Cardiac septum (tissue), 1 donor: Measurements from ENCODE around the gene FTL. TPM values are rescaled to one million over a fixed set of nuclear protein-coding genes. Genes with fewer than 3 reads are reported as not detected.
"Not testable (repeated sequence)": the region's sequence is repeated elsewhere in the genome, so short reads cannot be mapped to it uniquely, and the experiment has no call there.

Source experiments
- DNase-seq: peaks from one replicate; pipeline ENCODE4 v3.0.0-alpha.2; 2020; ENCODE audit warnings: low spot score
- intact Hi-C: fragments of 100-400 bp; cut with DNase I; formaldehyde crosslinking; loops from one replicate; pipeline ENCODE4 v1.14.0; 2022
- long read RNA-seq: library from polyadenylated mRNA; unstranded; transcript quantifications from one replicate; pipeline ENCODE4 v2.0.0, GENCODE V29; 2021
- total RNA-seq: library from RNA; stranded (reverse); fragmentation: NEBNext Ultra II Directional; extraction: Animal tissue kit (Norgen Biotek cat#: 25700); gene quantifications from one replicate; pipeline ENCODE4 v1.2.1, GENCODE V29; 2021
- donor health status: DM: no; HTN: no; CAD: no.

Gene FTL
- 827 TPM for total RNA-seq
- long read RNA-seq, transcript FTL-201 (4 exons, 878 nt), result major isoform, 651 of 673 reads
- long read RNA-seq, partial matches to known transcripts, result 13 of 673 reads
- long read RNA-seq, other reads (novel, unspliced or antisense), result 9 of 673 reads

DNA sequence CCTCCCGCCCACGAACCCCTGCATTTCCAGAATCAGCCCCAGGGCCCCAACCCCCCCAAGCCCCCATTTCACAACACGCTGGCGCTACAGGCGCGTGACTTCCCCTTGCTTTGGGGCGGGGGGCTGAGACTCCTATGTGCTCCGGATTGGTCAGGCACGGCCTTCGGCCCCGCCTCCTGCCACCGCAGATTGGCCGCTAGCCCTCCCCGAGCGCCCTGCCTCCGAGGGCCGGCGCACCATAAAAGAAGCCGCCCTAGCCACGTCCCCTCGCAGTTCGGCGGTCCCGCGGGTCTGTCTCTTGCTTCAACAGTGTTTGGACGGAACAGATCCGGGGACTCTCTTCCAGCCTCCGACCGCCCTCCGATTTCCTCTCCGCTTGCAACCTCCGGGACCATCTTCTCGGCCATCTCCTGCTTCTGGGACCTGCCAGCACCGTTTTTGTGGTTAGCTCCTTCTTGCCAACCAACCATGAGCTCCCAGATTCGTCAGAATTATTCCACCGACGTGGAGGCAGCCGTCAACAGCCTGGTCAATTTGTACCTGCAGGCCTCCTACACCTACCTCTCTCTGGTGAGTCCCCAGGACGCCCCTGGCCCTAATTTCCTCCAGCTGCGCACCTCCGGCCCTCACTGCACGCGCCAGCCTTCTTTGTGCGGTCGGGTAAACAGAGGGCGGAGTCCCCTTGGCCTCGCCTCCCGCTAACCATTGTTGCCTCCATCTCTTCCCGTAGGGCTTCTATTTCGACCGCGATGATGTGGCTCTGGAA lies at the start of gene FTL:
Gene FTL (plus strand): TSS at position 270 of the 766 bp plus-strand sequence. CDS start 199 bp downstream, at position 469.
- intact Hi-C loops, result loop anchor here (1.0 to 5.0 kb wide), 4 partner anchors 11 to 168 kb away; partner anchors contain the start of genes BAX, NUCB1 and PPP1R15A

DNA sequence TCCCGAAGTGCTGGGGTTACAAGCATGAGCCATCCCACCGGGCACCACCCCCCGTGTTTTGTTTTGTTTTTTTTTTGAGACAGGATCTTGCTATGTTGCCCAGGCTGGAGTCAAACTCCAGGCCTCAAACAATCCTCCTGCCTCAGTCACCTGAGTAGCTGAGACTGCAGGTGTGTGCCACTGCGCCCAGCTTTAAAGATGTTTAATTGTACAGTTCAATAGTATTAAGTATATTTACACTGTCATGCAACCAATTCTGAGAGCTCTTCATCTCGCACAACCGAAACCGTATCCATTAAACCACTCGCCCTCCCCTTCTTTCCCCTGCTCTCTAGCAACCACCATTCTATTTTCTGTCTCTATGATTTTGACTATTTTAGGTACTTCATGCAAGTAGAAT lies 49.4 kb upstream of the FTL start:
- intact Hi-C loops, result no loop called here
- DNase-seq, result no peak

More for the DNA sequence above, at the start of gene FTL:
- DNase-seq, result peak; percentile 99

DNA sequence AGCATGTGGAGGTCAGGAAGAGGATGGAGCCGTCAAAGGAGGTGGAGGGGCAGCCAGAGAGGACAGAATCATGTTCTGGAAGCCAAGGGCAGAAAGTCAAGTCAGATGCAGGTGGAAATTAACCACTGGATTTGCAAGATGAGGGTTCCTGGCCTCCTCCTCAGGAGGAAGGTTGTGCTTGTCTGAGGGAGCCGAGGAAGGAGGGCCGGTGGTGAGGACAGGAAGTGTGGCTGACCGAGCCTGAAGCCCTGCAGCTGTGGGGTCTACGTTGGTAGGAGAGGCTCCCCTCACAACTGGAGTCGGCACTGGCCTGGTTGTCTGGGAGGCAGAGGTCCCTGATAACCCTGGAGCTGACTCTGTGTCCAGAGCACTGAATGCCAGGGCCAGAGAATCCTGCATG lies 47.0 kb upstream of the FTL start:
- intact Hi-C loops, result no loop called here
- DNase-seq, result no peak

DNA sequence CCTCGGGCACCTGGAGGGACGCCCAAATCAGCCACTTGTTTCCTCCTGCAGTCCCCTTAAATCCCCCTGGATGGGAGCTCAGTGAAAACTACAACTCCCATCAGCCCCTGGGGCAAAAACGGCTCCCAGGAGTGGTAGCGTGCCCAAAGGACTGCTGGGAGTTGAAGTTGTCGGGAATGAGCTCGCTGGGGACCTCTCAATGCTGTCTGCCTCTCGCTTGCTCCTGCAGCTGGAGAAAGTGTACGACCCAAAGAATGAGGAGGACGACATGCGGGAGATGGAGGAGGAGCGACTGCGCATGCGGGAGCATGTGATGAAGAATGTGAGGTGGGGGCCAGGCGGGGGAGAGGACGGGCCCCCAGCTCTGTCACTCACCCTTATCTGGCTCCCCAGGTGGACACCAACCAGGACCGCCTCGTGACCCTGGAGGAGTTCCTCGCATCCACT lies 46.3 kb upstream of the FTL start:
- no peak for DNase-seq

DNA sequence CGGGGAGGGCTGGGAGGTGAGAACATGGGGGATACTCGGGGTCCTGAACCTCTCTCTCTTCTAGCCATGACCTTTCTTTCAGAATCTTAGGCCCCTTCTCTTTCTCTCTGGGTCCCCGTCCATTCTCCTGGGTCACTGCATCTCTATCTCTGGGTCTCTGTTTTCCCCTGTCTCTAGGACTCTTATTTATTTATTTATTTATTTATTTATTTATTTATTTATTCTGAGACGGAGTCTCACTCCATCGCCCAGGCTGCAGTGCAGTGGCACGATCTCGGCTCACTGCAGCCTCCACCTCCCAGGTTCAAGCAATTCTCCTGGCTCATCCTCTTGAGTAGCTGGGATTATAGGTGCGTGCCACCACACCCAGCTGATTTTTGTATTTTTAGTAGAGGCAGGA lies 45.8 kb upstream of the FTL start:
- DNase-seq, intact Hi-C loops: not testable (repeated sequence)

More for the DNA sequence above, 46.3 kb upstream of the FTL start:
- intact Hi-C loops, result no loop called here

DNA sequence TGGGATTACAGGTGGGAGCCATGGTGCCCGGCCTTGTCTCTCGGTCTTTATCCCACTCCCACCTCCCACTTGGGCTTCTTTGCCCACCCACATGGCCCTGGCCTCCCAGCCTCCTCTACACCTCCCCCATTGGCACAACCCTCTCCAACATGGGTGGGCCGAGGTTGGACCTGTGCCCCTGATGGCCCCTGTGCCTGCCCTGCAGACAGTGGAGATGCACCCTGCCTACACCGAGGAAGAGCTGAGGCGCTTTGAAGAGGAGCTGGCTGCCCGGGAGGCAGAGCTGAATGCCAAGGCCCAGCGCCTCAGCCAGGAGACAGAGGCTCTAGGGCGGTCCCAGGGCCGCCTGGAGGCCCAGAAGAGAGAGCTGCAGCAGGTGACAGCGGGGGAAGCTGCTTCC lies 44.2 kb upstream of the FTL start:
- DNase-seq, result no peak
- intact Hi-C loops, result no loop called here

DNA sequence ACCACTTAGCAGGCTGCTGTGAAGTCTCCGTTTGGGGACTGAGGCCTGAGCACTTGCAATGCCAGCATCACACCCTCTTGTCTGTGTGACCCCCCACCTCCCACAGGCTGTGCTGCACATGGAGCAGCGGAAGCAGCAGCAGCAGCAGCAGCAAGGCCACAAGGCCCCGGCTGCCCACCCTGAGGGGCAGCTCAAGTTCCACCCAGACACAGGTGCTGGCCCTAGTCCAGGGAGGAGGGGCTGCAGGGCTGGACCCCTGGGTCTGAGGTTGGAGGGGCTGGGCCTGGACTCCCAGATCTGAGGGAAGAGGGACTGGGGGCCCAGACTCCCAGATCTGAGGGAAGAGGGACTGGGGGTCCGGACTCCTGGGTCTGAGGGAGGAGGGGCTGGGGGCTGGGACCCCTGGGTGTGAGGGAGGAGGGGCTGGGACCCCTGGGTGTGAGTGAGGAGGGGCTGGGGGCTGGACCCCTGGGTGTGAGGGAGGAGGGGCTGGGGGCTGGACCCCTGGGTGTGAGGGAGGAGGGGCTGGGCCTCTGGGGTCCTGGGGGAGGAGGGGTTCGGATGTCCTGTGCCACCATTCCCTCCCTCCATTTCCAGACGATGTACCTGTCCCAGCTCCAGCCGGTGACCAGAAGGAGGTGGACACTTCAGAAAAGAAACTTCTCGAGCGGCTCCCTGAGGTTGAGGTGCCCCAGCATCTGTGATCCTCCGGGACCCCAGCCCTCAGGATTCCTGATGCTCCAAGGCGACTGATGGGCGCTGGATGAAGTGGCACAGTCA lies 43.2 kb upstream of the FTL start:
- no peak for DNase-seq
- intact Hi-C loops, result no loop called here

DNA sequence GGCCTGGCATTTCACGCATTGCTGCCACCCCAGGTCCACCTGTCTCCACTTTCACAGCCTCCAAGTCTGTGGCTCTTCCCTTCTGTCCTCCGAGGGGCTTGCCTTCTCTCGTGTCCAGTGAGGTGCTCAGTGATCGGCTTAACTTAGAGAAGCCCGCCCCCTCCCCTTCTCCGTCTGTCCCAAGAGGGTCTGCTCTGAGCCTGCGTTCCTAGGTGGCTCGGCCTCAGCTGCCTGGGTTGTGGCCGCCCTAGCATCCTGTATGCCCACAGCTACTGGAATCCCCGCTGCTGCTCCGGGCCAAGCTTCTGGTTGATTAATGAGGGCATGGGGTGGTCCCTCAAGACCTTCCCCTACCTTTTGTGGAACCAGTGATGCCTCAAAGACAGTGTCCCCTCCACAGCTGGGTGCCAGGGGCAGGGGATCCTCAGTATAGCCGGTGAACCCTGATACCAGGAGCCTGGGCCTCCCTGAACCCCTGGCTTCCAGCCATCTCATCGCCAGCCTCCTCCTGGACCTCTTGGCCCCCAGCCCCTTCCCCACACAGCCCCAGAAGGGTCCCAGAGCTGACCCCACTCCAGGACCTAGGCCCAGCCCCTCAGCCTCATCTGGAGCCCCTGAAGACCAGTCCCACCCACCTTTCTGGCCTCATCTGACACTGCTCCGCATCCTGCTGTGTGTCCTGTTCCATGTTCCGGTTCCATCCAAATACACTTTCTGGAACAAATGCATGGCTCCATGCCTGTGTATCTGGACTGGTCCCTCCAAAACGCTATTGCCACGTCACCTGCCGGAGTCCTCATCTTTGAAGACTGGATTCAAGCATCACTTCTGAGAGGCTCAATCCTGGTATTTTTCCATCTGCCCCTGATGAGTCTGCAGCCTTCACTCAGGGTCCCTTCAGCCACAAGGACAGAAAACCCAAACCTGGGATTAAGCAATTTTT lies 42.3 kb upstream of the FTL start:
- no peak for DNase-seq
- intact Hi-C loops, result no loop called here

DNA sequence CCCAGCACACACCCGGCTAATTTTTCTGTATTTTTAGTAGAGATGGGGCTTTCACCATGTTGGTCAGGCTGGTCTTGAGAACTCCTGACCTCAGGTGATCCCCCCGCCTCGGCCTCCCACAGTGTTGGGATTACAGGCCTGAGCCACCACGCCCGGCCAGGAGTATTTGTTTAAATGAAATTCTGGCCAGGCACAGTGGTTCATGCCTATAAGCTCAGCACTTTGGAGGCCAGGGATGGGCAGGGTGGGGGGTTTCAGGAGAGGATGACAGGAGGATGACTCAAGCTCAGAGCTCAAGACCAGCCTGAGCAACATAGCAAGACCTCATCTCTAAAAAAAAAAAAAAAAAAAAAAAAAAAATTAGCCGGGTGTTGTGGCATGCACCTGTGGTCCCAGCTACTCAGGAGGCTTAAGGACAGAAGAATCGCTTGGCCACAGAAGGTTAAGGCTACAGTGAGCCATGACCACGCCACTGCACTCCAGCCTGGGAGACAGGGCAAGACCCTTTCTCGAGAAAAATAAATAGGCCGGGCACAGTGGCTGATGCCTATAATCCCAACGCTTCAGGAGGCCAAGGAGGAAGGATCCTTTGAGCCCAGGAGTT lies 39.8 kb upstream of the FTL start:
- no peak for DNase-seq
- intact Hi-C loops, result no loop called here

DNA sequence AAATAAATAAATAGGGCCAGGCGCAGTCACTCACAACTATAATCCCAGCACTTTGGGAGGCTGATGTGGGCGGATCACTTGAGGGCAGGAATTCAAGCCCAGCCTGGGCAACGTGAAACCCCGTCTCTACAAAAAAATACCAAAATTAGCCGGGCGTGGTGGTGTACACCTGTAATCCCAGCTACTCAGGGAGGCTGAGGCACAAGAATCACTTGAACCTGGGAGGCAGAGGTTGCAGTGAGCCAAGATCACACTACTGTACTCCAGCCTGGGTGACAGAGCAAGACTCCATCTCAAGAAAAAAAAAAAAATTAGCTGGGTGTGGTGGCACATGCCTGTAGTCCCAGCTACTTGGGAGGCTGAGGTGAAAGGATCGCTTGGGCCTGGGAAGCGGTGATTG lies 39.2 kb upstream of the FTL start:
- intact Hi-C loops, DNase-seq: not testable (repeated sequence)

DNA sequence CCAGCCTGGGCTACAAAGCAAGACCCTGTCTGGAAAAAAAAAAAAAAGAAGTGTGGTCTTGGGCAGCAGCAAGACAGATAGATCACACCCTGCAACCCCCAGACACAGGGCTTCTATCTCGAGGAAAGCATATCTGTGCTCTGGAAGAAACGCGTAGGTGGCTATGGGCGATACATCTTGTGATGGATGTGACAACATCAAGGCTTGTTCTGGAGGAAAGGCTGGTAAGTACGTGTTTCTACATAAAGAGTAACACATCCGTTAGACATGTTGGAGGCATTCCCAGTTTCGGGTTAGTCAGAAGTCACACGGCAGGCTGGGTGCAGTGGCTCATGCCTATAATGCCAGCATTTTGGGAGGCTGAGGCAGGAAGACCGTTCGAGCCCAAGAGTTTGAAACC lies 38.2 kb upstream of the FTL start:
- no peak for DNase-seq
- intact Hi-C loops, result no loop called here

DNA sequence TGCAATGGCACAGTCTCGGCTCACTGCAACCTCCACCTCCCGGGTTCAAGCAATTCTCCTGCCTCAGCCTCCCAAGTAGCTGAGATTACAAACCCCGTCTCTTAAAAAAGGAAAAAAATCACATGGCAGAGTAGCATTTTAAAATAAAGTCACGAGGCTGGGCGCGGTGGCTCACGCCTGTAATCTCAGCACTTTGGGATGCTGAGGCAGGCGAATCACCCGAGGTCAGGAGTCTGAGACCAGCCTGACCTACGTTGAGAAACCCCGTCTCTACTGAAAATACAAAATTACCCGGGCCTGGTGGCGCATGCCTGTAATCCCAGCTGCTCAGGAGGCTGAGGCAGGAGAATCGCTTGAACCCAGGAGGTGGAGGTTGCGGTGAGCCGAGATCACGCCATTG lies 37.4 kb upstream of the FTL start:
- intact Hi-C loops, DNase-seq: not testable (repeated sequence)

DNA sequence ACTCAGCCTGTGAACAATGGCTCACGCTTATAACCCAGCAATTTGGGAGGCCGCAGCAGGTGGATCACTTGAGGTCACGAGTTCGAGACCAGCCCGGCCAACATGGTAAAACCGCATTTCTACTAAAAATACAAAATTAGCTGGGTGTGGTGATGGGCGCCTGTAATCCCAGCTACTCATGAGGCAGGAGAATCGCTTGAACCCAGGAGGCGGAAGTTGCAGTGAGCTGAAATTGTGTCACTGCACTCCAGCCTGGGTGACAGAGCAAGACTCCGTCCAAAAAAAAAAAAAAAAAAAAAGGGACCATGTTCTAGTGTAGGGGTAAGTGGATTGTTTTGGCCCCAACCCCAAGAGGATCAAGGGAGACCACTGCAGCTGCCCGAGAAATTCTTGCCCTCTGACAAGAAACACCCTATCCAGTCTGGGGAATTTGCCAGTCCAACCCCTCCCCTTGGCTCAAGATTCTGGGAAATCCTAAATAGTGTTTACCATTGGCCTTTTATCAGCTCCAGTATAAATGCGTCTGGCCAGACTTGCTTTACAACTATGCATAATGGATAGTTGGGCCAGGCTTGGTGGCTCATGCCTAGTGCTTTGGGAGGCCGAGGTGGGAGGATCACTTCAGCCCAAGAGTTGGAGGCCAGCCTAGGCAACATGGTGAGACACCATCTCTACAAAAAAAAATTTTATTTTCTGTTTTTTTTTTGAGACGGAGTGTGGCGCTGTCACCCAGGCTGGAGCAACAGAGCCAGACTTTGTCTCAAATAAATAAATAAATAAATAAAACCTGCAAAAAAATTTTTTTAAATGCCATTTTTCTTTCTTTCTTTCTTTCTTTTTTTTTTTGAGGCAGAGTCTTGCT lies 36.7 kb upstream of the FTL start:
- intact Hi-C loops, result no loop called here
- DNase-seq, result no peak

DNA sequence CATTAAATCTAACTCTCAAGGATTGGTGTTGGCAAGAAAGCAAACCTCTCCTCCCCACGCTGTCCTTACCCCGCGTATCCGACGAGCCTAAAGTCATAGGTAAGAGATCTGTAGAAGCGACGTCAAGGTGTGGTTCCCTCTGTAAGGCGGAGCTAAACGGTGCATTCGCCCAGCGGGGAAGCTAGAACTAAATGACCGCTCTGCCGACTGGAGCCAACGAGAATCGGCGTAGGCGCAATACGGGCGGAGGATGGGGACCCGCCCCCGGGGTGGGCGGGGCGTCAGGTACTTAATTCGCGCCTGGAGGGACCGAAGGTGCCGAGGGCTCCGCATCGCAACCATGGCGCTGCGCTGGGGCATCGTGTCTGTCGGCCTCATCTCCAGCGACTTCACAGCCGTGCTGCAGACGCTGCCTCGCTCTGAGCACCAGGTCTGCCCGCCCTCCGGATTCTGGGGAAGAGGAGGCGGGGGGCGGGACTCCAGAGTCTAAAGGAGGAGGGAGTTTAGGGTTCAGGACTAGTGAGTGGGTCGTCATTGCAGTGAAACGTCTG lies 31.7 kb upstream of the FTL start, which contains the start of gene DHDH:
Gene DHDH (plus strand): TSS at position 318 of the 551 bp plus-strand sequence. CDS start 23 bp downstream, at position 341.
- DNase-seq, result peak; percentile 91
- intact Hi-C loops, result no loop called here

DNA sequence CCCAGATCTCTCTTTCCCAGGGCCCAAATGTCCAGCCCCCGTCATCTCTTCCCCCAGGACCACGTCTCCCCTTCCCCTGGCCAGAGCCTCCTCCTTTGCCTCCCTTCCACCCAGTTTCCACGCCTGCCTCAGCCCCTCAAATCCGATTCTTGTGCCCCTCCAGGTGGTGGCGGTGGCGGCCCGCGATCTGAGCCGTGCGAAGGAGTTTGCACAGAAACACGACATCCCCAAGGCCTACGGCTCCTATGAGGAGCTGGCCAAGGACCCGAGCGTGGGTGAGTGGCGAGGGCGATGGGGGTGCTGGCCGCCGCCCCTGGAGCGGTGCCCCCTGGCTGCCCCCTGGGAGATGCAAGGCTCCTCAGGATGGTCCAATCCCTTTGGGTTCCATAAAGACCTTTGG lies 30.3 kb upstream of the FTL start:
- intact Hi-C loops, result no loop called here
- no peak for DNase-seq

DNA sequence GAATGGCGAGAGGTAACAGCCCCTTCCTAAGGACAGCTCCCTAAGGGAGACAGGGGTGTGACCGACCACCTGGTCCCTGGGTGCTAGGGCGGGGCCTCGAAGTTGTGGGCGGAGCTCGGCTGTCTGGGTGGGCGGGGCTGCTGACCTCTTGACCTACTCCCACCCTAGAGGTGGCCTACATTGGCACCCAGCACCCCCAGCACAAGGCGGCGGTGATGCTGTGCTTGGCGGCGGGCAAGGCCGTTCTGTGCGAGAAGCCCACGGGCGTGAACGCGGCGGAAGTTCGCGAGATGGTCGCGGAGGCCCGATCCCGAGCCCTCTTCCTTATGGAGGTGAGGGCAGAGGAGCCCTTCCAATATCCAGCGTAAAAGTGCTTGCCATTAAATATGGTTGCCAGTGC lies 29.2 kb upstream of the FTL start:
- intact Hi-C loops, result no loop called here

DNA sequence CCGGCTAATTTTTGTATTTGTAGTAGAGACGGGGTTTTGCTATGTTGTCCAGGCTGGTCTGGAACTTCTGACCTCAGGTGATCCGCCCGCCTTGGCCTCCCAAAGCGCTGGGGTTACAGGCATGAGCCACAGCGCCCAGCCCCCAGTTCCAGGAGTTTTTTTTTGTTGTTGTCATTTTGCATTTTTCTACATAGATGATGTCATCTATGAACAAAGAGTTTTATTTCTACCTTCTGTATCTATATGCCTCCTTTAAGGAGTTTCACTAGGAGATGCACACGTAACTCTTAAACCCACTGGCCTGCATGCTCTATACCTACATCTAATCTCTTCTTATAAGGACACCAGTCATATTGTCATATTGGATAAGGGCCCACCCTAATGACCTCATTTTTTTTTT lies 26.9 kb upstream of the FTL start:
- intact Hi-C loops, result no loop called here
- DNase-seq, result no peak

More for the DNA sequence above, 29.2 kb upstream of the FTL start:
- DNase-seq, result no peak

DNA sequence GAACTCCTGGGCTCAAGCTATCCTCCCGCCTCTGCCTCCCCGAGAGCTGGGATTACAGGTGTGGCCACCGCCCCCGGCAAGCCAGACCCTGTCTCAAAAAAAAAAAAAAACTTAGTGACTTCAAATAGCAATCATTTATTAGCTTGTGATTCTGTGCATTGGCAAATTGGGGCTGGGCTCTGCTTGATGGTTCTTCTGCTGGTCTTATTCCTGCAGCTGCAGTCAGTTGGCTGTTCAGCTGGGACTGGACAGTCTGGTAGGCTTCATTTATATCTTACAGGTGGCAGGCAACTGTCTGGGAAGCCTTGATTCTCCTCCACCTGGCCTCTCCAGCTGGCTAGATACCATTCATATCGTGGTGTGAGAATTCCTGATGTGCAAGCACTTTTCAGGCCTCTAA lies 24.2 kb upstream of the FTL start:
- no peak for DNase-seq
- intact Hi-C loops, result no loop called here
